PC-9 (cell line): Measurements from ENCODE around the gene SLC66A3. TPM values are rescaled to one million over a fixed set of nuclear protein-coding genes. Genes with fewer than 3 reads are reported as not detected.

ENCODE experiments used
- BruUV-seq: library from RNA; stranded (reverse); fragments of 400-500 nt; replicated peaks from 2 replicates; lab custom pipeline; 2021; lab: Mats Ljungman, UMichigan
- CTCF ChIA-PET: fragments of 300-600 bp; sonication (Branson Sonifier 250); formaldehyde crosslinking; loops from one replicate; lab custom pipeline; 2022; ENCODE audit warnings: antibody characterized with exemption; lab: Charles Lee
- POLR2A ChIA-PET: fragments of 300-600 bp; sonication (Branson Sonifier 250); formaldehyde crosslinking; loops from one replicate; lab custom pipeline; 2022; ENCODE audit warnings: antibody characterized with exemption; ENCODE audit not compliant: unreplicated experiment; lab: Charles Lee
- DNase-seq, 2 experiments: peaks; one replicate each; pipeline versions ENCODE4 v3.0.0 to v3.0.0-alpha.2; 2015 to 2022; ENCODE audit warnings: mixed read lengths in 1 of 2
- H2AFZ ChIP-seq: fragments of 200-600 bp; sonication (generic); 2 replicates; pipeline ENCODE4 v1.8.1; 2017; ENCODE audit warnings: antibody characterized with exemption
- H3F3A ChIP-seq: fragments of 200-600 bp; sonication (generic); 2 replicates; pipeline ENCODE4 v1.8.1; 2017; ENCODE audit warnings: antibody characterized with exemption, mild to moderate bottlenecking, low read depth; ENCODE audit not compliant: insufficient read depth
- H3K27ac ChIP-seq: fragments of 200-600 bp; sonication (generic); 2 replicates; pipeline ENCODE4 v1.6.1; 2016; ENCODE audit warnings: mixed run types
- H3K27me3 ChIP-seq: fragments of 200-600 bp; sonication (generic); 2 replicates; pipeline ENCODE4 v1.6.1; 2016; ENCODE audit warnings: low read depth, mixed run types; ENCODE audit not compliant: insufficient read depth
- H3K36me3 ChIP-seq: fragments of 200-600 bp; sonication (generic); 2 replicates; pipeline ENCODE4 v1.6.1; 2016; ENCODE audit warnings: low read depth, mixed run types
- H3K4me1 ChIP-seq: fragments of 200-600 bp; sonication (generic); replicated peaks from 2 replicates; pipeline ENCODE4 v1.6.1; 2016; ENCODE audit warnings: mixed run types; ENCODE audit not compliant: insufficient read depth
- H3K4me2 ChIP-seq: fragments of 200-600 bp; sonication (generic); 2 replicates; pipeline ENCODE4 v1.6.1; 2017; ENCODE audit warnings: mixed run types
- H3K4me3 ChIP-seq: fragments of 200-600 bp; sonication (generic); 2 replicates; pipeline ENCODE4 v1.6.1; 2016; ENCODE audit warnings: mixed run types
- H3K79me2 ChIP-seq: fragments of 200-600 bp; sonication (generic); 2 replicates; pipeline ENCODE4 v1.6.1; 2017; ENCODE audit warnings: low read depth, mixed run types
- H3K9me2 ChIP-seq: fragments of 200-600 bp; sonication (generic); 2 replicates; pipeline ENCODE4 v1.8.1; 2017; ENCODE audit warnings: mild to moderate bottlenecking; ENCODE audit not compliant: insufficient read depth
- H3K9me3 ChIP-seq: fragments of 200-600 bp; sonication (generic); 2 replicates; pipeline ENCODE4 v1.8.1; 2016; ENCODE audit warnings: low read depth; ENCODE audit not compliant: insufficient read depth
- H4K20me1 ChIP-seq: fragments of 200-600 bp; sonication (generic); 2 replicates; pipeline ENCODE4 v1.8.1; 2017; ENCODE audit not compliant: insufficient read depth
- CTCF ChIP-seq: fragments of 200-600 bp; sonication (generic); conservative IDR thresholded peaks from 2 replicates; pipeline ENCODE4 v1.6.1; 2017; ENCODE audit warnings: mixed run types, antibody characterized with exemption, mild to moderate bottlenecking, moderate library complexity
- EZH2 ChIP-seq: fragments of 200-600 bp; sonication (generic); IDR thresholded peaks from 2 replicates; pipeline ENCODE4 v1.8.0; 2017; ENCODE audit warnings: antibody characterized with exemption, low read depth
- intact Hi-C: fragments of 100-400 bp; cut with micrococcal nuclease; formaldehyde crosslinking; loops from one replicate; pipeline ENCODE4 v1.10.0; 2022; ENCODE audit not compliant: unreplicated experiment
- total RNA-seq: library from RNA; stranded (reverse); gene quantifications from 2 replicates; pipeline ENCODE4 v1.2.3, GENCODE V29; 2021

SLC66A3 gene
- total RNA-seq, 1 experiment from 2014 or later = 11.9 TPM

- POLR2A ChIA-PET = no interaction called here
- intact Hi-C loops = no loop called here
- BruUV-seq = no TSS peak
- no peak overlapping the region for H3K27ac ChIP-seq
- TF ChIP-seq CTCF (no peak), EZH2 (no peak)
- CTCF ChIA-PET = no interaction called here
- H3K4me1 ChIP-seq = no peaks in the 10 kb centered on the region
- no peaks in the 10 kb centered on the region for H3K27me3 ChIP-seq
- no peaks in the 10 kb centered on the region for H3K9me2 ChIP-seq
- H3K4me3 ChIP-seq = no peak overlapping the region
- DNase-seq = no peak
- H3K4me2 ChIP-seq = no peak overlapping the region
- peaks cover 38% of the 10 kb centered on the region for H3K36me3 ChIP-seq
- no peak overlapping the region for H2AFZ ChIP-seq
- no peaks in the 10 kb centered on the region; the same call in 1 of the 2 replicates for H4K20me1 ChIP-seq
- H3K79me2 ChIP-seq = no peaks in the 10 kb centered on the region
- no peaks in the 10 kb centered on the region; the same call in 1 of the 2 replicates for H3F3A ChIP-seq
- no peaks in the 10 kb centered on the region for H3K9me3 ChIP-seq
These were observed 57.4 kb downstream of the SLC66A3 start for GRCh38 chr2:11212645-11213044.

GRCh38 chr2:11213090-11213638, 57.9 kb downstream of the SLC66A3 start:
- ChIA-PET CTCF (no interaction called here), POLR2A (no interaction called here)
- Histone ChIP-seq H2AFZ (no peak overlapping the region), H3K4me3 (no peak overlapping the region), H3K27ac (no peak overlapping the region), H3K9me2 (no peaks in the 10 kb centered on the region), H3K4me1 (no peaks in the 10 kb centered on the region), H3F3A (no peaks in the 10 kb centered on the region; the same call in 1 of the 2 replicates), H3K9me3 (no peaks in the 10 kb centered on the region), H3K79me2 (no peaks in the 10 kb centered on the region), H3K36me3 (peaks cover 39% of the 10 kb centered on the region), H3K27me3 (no peaks in the 10 kb centered on the region), H3K4me2 (no peak overlapping the region), H4K20me1 (no peaks in the 10 kb centered on the region; the same call in 1 of the 2 replicates)
- intact Hi-C loops = no loop called here
- no TSS peak for BruUV-seq
- DNase-seq = no peak
- TF ChIP-seq EZH2 (no peak), CTCF (no peak)

GRCh38 chr2:11213975-11214374, 58.7 kb downstream of the SLC66A3 start:
- Histone ChIP-seq H3K4me3 (no peak overlapping the region), H4K20me1 (no peaks in the 10 kb centered on the region; the same call in 1 of the 2 replicates), H3F3A (no peaks in the 10 kb centered on the region; the same call in 1 of the 2 replicates), H3K9me3 (no peaks in the 10 kb centered on the region), H3K79me2 (no peaks in the 10 kb centered on the region), H3K4me1 (no peaks in the 10 kb centered on the region), H3K4me2 (no peak overlapping the region), H3K9me2 (no peaks in the 10 kb centered on the region), H2AFZ (no peak overlapping the region), H3K27ac (no peak overlapping the region), H3K36me3 (peaks cover 47% of the 10 kb centered on the region), H3K27me3 (no peaks in the 10 kb centered on the region)
- intact Hi-C loops = no loop called here
- TF ChIP-seq CTCF (no peak), EZH2 (no peak)
- CTCF ChIA-PET = no interaction called here
- no peak for DNase-seq
- POLR2A ChIA-PET = no interaction called here
- no TSS peak for BruUV-seq
